ENCODE results near the gene MSMP.

The MSMP gene

GRCh38 chr9:35713578-35713977 is 40.5 kb downstream of the MSMP start:
- H4K20me1 ChIP-seq (ENCODE audit: low read depth, low read length), result no peaks in the 10 kb centered on the region
- H3K9me3 ChIP-seq (ENCODE audit: insufficient read depth, low read length), result no peaks in the 10 kb centered on the region
- no peaks in the 10 kb centered on the region for H3K79me2 ChIP-seq (ENCODE audit: insufficient read depth, low read length)
- no peak overlapping the region for H3K9ac ChIP-seq (ENCODE audit: low read length)
- H3K9me2 ChIP-seq (replicated peaks; ENCODE audit: insufficient read depth, low read length), result no peaks in the 10 kb centered on the region
- H3K27ac ChIP-seq (ENCODE audit: low read depth, low read length), result no peak overlapping the region
- H3K36me3 ChIP-seq (ENCODE audit: low read length), result peaks cover 15% of the 10 kb centered on the region; the same call in 1 of the 2 replicates
- no peaks in the 10 kb centered on the region for H3K27me3 ChIP-seq (ENCODE audit: low read length)
- H2AFZ ChIP-seq (ENCODE audit: low read depth, low read length, severe bottlenecking), result no peak overlapping the region
- no peak overlapping the region for H3K4me3 ChIP-seq (ENCODE audit: insufficient read depth, low read length, poor library complexity, severe bottlenecking)
- TF ChIP-seq EZH2phosphoT487 (conservative IDR thresholded peaks at IDR 0.05; ENCODE audit: low read length) (no peak), CTCF (IDR thresholded peaks at IDR 0.05; ENCODE audit: insufficient read depth, low read length, poor library complexity, severe bottlenecking) (no peak)
- H3F3A ChIP-seq (ENCODE audit: insufficient read depth), result no peaks in the 10 kb centered on the region
- no peak overlapping the region for H3K4me2 ChIP-seq (ENCODE audit: low read depth, low read length, poor library complexity, severe bottlenecking)

- Histone ChIP-seq H3K9ac (ENCODE audit: low read length) (no peak overlapping the region), H3K9me2 (replicated peaks; ENCODE audit: insufficient read depth, low read length) (no peaks in the 10 kb centered on the region), H3K36me3 (ENCODE audit: low read length) (peaks cover 19% of the 10 kb centered on the region; the same call in 1 of the 2 replicates), H3K27me3 (ENCODE audit: low read length) (no peaks in the 10 kb centered on the region), H3K4me3 (ENCODE audit: insufficient read depth, low read length, poor library complexity, severe bottlenecking) (no peak overlapping the region), H3K79me2 (ENCODE audit: insufficient read depth, low read length) (no peaks in the 10 kb centered on the region), H3K4me2 (ENCODE audit: low read depth, low read length, poor library complexity, severe bottlenecking) (no peak overlapping the region), H3K27ac (ENCODE audit: low read depth, low read length) (no peak overlapping the region), H4K20me1 (ENCODE audit: low read depth, low read length) (no peaks in the 10 kb centered on the region), H3K9me3 (ENCODE audit: insufficient read depth, low read length) (no peaks in the 10 kb centered on the region), H3F3A (ENCODE audit: insufficient read depth) (no peaks in the 10 kb centered on the region), H2AFZ (ENCODE audit: low read depth, low read length, severe bottlenecking) (no peak overlapping the region)
- TF ChIP-seq EZH2phosphoT487 (conservative IDR thresholded peaks at IDR 0.05; ENCODE audit: low read length) (no peak), CTCF (IDR thresholded peaks at IDR 0.05; ENCODE audit: insufficient read depth, low read length, poor library complexity, severe bottlenecking) (no peak)
Observed at GRCh38 chr9:35712762-35713400, 41.2 kb downstream of the MSMP start.

- no peak overlapping the region for H3K9ac ChIP-seq (ENCODE audit: low read length)
- H3K36me3 ChIP-seq (ENCODE audit: low read length), result peaks cover 19% of the 10 kb centered on the region; the same call in 1 of the 2 replicates
- TF ChIP-seq CTCF (IDR thresholded peaks at IDR 0.05; ENCODE audit: insufficient read depth, low read length, poor library complexity, severe bottlenecking) (no peak), EZH2phosphoT487 (conservative IDR thresholded peaks at IDR 0.05; ENCODE audit: low read length) (no peak)
- H3K9me3 ChIP-seq (ENCODE audit: insufficient read depth, low read length), result no peaks in the 10 kb centered on the region
- no peak overlapping the region for H3K27ac ChIP-seq (ENCODE audit: low read depth, low read length)
- no peaks in the 10 kb centered on the region for H4K20me1 ChIP-seq (ENCODE audit: low read depth, low read length)
- no peaks in the 10 kb centered on the region for H3K79me2 ChIP-seq (ENCODE audit: insufficient read depth, low read length)
- H3K9me2 ChIP-seq (replicated peaks; ENCODE audit: insufficient read depth, low read length), result no peaks in the 10 kb centered on the region
- no peaks in the 10 kb centered on the region for H3K27me3 ChIP-seq (ENCODE audit: low read length)
- H2AFZ ChIP-seq (ENCODE audit: low read depth, low read length, severe bottlenecking), result no peak overlapping the region
- H3F3A ChIP-seq (ENCODE audit: insufficient read depth), result no peaks in the 10 kb centered on the region
- H3K4me2 ChIP-seq (ENCODE audit: low read depth, low read length, poor library complexity, severe bottlenecking), result no peak overlapping the region
- no peak overlapping the region for H3K4me3 ChIP-seq (ENCODE audit: insufficient read depth, low read length, poor library complexity, severe bottlenecking)
Observed at GRCh38 chr9:35711501-35712428, 42.3 kb downstream of the MSMP start.
